Measurements from ENCODE around the gene HECW1.
A peak's percentile ranks its signal among the peaks of the same experiment; 100 is the strongest.
"Not testable (repeated sequence)": the region's sequence is repeated elsewhere in the genome, so short reads cannot be mapped to it uniquely, and the experiment has no call there.

Gene HECW1

DNA sequence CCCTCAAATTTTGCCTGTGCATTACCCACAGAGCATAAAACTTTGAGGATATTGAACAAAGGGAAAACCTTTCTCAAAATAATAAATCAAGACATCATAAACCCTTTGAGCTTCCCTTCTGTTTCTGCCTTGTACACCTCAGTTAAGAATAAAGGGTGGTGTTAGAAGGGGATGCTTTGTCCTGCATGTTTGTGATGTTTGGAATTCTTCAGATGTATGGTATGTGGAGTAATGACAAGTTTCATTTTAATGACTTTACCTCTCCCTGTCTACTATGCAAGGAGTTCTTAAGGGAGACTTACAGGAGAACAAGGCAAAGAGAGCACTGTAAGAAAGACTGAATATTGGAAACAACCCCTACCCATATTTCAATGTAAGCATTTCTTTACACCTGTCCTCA is 99.2 kb downstream of the HECW1 start:
- no peak for DNase-seq

DNA sequence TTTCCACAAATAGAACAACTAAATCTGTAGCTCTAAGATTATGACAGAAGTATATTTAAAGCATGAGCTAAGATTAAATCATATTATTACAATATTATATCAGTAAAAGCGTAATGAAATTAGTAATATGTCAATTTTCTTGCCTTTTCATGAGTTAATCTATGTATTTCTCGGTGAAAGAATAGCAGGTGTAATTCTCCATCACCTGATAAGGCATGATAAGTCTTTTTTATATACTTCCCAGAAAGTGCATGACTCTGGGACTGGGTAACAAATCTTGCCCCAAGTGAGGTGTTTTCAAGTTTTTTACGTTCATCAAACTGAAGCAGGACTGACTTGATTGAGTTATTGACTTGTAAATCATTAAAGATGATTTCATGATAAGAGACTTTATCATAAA is 100.5 kb downstream of the HECW1 start:
- DNase-seq: no peak

DNA sequence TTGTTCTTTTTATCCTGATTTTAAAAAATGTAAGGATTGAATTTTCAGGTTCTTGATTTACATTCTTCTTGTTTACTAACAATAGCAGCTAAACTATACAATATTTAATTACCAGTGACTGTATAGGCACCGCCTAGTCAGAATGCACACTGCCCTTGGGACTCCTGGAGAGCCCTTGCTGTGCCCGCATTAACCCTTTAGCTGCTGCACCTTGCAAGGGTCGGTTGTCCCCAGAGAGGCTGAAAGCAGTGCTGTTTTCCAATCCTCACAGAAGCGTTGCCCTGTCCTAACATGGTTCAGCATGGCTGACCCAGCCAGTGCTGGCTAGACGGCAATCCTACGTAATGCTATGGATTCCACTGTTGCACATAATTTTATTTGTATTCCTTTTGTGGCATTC is 102.6 kb downstream of the HECW1 start:
- no peak for DNase-seq

DNA sequence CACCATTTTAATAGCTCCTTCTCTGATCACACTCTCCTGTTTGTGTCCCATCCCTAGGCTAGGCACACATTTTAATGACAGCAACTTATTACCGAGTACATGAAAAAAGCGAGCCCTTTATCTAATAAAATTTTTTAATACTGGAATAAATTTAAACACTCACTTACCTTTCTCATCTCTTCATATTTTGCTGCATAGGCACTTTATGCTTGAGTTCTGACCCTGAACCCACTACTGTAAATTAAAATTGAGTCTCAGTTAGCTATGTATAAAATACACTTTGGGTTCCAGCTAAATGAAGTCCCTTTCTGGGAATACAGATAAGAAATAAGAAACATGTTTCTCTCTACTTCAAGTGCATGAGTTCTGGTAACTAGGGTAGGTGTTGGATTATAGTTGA is 104.6 kb downstream of the HECW1 start:
- DNase-seq: no peak

DNA sequence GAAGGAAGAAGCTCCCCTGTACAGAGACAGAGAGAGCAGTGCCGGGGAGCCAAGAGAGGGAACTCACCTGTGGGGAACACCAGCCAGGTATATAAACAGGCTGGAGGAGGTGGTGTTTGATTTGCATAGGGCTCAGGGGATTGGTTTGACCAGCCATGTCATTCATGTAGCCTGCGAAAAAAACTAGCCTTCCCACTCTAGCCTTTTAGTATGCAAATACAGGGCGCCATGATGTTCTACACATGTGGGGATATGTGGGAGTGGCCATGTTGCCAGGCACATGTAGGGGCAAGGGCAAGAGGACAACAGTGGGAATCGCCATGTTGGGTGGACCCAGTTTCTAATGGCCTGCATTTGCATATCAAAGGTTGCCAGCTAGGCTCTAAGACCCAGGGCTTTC is 106.5 kb downstream of the HECW1 start:
- DNase-seq: not testable (repeated sequence)

DNA sequence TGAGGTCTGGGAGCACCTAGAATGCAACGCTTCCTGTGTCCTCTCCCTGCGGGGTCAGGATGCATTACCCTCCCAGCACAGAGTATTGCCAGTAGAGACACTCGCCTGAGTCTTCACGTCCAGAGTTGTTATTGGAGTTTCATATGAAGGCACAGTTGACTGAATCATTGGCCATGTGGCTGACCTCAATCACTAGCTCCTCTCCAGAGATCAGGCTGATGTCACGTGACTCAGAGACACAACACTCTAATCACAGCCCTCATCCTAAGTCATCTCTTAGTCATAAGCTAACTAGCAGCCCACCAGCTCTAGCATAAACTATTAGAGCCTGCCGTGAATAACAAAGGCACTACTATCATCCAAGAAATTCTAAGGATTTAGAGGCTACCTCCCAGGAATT is 107.8 kb downstream of the HECW1 start:
- no peak for DNase-seq

DNA sequence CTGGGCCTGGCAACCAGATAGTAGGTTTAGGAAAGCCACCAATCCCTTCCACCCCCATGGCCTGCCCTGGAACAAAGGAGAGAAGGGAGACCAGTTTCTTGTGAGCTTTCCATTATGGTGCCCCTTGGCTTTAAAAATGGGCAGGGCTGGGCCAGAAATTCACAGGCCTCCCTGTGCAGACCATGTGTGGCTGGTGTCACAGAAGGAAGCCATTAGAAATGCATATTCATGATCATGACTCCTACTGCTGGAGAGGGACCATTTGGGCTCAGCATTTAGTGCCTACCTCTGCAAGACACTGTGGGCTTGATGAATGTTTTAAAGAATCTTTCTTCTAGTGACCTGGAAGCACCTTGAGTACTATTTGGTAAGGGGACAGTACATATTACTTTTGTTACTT is 108.3 kb downstream of the HECW1 start:
- DNase-seq: no peak

DNA sequence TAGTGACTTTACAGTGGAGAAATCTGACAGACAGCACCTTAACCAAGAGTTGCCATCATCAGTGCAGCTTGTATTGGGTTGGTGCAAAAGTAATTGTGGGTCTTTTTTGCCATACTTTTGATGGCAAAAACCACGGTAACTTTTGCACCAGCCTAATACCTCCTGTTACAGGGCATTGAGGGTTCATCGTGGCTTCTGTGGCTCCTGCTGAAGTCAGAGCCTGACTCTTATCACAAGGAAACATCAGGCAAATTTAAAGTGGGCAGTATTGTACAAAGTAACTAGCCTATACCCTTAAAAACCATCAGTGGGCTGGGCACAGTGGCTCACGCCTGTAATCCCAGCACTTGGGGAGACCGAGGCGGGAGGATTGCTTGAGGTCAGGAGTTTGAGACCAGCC is 117.4 kb downstream of the HECW1 start:
- DNase-seq: no peak

DNA sequence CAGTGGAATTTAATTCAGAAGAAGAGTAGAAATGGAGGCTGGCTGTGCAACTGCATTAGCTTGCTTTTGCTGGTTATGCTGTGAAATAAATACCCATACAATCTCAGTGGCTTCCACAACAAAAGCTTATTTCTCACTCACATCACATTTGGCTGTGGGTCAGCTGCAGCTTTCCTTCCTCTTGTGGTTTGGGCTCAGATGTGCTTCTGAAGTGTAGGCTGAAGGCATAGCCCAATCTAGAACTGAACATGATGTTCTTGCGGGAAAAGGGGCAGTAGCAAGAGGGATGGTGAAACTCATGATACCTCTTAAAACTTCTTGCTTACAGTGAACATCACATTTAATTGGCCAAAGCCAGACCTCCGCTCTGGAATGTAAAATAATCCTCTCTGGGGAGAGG is 119.9 kb downstream of the HECW1 start:
- no peak for DNase-seq

DNA sequence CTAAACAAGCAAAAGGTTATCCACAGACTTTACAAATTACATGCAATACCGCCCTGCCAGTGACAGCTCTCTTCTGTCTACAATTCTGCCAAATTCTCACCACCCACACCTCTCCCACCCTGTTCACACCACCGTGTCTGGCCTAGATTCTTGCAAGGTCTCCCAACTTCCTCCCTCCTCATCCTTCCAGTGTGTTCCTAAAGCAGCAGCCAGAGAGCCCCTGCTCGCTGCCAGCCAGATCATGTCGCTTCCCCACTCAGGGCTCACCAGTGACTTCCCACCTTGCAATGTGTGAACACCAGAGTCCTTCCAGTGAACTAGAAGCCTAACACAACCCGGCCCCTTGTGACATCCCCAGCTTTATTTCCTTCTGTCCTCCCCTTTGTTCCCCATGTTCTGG is 121.6 kb downstream of the HECW1 start:
- no peak for DNase-seq

DNA sequence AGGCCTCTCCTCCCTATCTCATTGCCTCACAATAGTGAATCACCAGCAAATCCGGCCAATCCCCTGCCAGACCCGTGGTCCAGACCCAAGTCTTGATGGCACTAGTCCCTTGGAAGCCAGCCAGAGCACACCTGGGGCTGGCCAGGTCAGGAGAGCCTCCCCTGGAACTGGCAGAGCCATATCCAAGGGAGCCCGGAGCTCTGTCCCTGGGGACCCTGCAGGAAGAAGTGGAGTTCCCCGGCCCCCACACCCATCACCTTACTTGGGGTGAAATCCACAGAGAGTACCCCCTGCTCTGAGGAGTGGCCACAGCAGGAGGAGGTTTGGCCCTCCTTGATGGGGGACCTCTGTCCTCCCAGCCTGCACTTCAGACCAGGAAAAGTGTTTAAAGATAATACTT is 122.5 kb downstream of the HECW1 start:
- no peak for DNase-seq

DNA sequence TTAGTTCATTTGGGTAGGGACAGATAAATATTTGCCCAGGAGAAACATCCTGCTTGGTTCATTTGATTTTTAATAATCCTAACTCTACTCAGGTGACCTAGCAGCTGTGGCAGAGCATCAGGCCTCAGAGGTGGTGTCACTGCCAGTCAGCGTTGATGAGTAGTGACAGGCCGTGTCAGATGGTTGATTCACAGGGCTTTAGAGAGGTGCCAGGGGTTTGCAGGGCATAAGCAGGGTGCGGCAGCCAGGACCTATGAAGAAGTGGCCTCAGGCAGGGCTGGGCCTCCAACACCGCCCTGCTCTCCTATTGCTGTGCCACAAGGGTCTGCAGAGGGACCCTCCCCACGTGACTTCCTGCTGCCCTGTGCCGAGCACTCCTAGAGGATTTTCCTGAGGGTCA is 128.1 kb downstream of the HECW1 start:
- DNase-seq: no peak

DNA sequence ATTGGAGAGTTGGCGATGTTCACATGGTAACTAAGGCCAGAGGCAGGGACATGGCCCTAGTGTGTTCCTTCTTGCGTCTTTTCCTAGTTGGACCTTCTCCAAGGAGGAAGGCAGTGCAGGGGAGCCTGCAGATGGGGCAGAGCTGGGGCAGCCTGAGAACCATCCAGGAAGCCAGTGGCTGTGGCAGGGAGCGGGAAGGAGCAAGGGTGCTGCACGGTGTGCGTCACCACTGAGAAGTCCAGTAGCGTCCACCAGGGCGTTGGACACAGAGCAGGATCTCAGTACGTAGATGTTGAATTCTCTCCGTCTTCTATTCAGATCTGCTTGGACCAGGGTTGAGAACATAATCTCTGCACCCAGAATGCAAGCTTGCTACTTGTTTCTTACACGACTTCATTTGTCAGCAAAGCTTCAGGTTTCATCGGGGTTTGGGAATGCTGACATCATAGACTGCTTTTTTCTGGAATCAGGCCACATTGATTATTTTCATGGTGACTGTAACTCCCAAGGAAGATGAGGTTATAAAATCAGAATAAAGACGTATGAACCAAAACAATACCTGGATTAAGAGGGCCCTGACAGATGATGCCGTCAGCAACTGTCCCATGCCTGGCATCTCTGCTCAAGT is 130.3 kb downstream of the HECW1 start:
- no peak for DNase-seq

DNA sequence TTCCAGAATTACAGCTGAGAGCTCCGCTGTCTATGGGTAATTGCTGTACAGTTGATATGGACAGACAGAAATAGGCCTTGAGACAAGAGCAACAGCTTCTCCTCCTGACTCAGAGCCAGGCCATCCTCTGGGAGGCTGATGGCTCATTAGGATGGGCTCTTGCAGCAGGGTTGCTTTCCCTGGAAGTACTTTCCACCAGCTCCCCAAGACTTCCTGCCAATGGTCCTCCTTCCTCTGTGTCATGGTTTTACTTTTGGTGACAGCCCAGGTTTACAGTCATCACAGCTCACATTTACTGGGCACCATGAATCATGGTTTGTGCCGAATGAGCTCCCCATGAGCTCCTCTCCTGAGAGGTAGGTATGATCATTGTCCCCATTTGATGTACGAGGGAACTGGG is 131.8 kb downstream of the HECW1 start:
- no peak for DNase-seq

DNA sequence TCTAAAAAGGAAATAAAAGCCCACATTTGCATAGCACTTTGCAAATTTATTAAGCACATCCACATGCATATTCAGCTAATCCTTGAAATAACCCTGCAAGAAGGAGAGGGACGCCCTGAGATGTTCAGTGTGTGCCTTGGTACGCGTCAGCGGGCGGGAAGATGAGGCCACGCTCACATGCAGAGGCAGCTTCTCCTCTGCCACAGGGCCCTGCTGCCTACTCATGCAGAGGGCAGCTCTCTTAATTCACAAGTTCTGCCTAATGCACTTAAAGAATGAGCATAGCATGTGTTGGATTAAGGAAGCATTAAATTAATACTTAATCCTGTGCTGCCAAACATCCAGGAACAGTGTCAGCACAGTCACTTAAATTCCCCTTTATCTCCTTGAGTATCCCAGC is 132.3 kb downstream of the HECW1 start:
- no peak for DNase-seq

DNA sequence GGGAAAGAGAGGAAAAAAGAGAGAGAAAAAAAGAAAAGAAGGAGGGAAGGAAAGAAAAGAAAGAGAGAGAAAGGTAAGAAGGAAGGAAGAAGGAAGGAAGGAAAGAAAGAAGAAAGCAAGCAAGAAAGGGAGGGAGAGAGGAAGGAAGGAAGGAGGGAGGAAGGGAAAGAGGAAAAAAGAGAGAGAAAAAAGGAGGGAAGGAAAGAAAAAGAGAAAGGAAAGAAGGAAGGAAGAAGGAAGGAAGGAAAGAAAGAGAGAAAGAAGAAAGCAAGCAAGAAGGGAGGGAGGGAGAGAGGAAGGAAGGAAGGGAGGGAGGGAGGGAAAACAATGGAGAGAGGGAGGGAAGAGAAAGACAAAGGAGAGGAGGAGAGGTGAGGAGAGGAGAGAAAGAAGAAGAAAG is 135.3 kb downstream of the HECW1 start:
- DNase-seq: no peak

DNA sequence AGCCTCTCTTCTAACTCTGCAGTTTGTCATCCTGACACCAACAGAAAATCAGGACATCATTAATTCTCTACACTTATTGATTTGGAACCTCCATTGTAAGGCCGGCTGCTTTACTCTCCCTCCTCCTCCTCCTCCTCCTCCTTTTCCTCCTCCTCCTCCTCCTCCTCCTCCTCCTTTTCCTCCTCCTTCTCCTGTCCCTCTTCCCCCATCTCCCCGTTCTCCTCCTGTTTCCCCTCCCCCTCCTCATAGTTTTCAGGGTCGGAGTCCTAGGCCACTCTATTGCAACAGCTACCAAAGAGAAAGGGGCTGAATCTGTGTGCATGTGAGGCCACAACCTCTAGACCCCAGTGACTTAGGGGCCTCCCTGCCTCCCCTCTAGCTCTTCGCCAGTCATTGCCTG is 136.1 kb downstream of the HECW1 start:
- no peak for DNase-seq

DNA sequence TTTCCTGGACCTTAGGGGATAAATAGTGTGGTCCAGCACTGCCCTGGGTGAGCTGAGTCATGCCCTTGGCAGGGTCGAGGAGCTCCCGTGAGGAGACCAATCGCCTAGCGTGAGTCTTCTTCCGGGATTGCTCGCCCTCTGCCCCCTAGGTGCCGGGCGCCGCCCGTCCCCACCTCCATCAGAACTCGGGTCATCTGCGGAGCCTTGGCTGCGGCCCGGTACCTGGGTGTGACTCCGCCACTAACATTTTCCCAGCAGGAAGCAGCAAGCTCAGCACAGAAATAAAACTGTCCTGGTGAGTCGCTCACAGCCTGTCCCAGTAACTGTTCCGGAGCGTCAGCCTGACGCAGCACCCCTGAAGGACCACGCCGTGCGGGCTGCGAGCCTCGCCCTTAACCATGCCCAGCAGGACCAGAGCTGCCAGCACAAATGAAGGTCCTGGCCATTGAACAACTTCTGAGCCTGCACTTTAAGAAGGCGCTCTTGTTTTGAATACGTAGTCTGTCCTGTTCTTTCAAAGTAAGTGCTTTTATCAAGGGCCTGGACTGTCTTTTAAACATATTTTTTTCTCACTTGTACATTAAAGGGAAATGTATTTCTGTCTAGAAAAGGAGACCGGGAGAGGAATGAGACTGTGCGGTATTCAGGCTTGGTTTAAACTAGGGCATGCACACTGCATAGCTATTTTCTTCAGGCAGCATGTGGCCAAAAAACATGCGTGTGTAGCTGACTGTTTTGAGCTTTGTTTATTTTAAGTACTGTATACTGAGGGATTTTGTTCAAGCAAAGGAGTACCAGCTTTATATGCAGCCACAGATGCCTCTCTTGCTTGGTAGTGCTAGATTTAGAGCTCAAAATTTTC is 136.7 kb downstream of the HECW1 start:
- DNase-seq: no peak

DNA sequence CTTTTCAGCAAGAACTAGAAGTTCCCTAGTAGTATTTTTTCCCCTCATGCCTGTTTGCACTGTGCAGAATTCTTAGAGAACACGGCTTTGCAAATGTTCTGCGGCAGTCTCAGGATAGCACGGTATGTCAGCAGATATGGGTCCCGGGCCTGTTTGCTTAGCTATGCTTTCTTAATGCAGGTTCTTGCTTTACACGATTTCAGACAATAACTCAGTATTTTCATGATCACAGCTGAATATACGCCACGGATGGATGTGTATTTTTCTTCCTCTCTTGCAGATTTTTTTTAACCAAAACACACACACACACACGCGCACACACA is 137.3 kb downstream of the HECW1 start:
- no peak for DNase-seq

DNA sequence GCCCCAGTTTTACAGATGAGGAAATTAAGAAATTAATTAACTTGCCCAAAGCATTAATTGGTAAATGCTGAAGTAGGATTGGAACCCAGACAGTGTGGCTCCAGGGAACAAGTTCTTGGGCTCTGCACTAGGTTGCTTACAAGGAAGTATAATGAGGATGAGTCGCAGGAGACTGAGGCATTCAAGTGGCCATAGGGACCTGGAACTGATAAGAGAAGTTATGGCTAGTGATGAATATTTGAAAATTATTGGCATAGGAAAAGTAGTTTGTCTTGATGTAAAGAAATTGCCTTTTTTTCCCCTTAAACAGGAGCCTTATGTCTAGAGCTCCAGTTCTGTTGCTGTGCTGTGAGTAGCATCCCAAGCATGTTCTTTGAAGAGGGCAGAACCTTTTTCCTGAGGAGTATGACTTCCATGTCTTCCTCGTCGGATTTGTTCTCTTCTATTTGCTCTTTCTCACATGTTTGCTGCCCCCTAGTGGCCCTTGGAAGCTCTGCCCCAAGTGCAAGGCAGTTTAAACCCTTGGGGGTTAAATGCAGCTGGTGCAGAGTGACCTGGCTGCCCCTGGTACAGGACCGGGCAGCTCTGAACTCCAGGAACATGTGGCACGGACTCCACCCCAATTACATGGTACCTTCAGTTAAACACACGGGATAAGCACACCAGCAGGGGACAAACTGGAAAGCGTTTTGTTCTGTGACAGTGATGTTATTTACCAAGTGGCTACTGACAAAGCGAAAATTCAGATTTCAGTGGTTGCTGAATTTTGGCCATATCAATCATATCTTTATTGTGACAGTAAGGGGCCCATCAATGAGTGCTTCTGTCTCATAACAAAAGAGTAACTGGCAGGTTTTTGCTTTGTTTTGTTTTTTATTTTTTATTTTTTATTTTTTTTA is 148.8 kb downstream of the HECW1 start:
- DNase-seq: peak; percentile 63

DNA sequence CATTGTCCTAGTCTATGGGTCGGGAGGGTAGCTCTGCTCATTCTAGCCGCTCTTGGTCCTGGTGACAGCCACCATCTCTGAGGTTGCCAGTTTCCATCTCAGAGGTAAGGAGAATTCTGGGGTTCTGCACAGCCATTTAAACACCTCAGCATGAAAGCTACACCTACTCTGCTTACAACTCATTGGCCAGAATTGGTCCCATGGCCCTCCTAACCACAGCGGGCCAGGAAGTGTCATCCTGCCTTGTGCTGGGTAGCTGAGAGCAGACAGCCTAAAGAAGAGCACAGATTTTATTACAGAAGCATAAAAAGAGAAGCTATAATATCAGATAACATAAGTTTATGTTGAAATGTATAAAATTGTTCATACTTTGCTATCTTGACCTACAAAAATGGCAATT is 152.7 kb downstream of the HECW1 start:
- no peak for DNase-seq

DNA sequence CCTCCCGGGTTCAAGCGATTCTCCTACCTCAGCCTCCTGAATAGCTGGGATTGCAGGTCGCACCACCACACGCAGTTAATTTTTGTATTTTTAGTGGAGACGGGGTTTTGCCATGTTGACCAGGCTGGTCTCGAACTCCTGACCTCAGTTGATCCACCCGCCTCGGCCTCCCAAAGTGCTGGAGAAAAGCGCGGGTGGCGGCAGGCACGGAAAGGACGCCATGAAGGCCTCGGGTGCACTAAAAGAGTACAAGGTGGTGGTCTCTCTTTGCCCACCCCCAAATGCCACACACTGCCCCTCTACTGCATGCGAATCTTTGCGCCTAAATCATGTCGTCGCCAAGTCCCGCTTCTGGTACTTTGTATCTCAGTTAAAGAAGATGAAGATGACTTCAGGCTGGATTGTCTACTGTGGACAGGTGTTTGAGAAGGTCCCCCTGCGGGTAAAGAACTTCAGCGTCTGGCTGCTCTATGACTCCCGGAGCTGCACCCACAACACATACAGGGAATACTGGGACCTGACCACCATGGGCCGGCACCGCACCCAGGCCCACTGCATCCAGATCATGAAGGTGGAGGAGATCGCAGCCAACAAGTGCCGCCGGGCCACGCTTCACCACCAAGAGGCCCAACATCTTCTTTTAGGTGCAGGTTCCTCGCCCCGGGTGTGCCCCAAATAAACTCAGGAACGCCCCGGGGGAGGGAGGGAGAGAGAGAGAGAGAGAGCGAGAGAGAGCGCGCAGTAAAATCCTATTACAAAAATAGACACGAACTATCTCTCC is 161.7 kb downstream of the HECW1 start:
- DNase-seq: no peak

DNA sequence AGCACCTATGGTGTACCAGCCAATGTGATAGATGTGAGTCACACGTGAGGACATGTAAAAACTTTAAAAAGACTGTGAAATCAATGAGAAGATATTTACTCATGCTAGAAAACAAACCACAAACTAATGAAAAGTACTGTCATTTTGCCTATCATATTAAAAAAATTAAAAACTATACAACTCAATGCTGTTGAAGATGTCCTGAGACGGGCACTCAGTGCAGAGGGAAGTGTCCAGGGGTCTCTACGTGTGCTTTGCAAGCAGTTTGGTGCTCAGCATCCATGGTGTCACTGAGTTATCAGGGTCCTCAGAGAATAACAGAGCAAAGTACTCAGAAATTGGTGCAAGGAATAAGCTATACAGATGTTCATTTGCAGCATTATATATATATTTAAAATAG is 162.3 kb downstream of the HECW1 start:
- no peak for DNase-seq

All from CD4-positive, alpha-beta T cell treated with Interleukin-6 for 4 hours (primary cell).